ENCODE data around the gene MALRD1. TPM values are rescaled to one million over a fixed set of nuclear protein-coding genes. Genes with fewer than 3 reads are reported as not detected.
A peak's percentile ranks its signal among the peaks of the same experiment; 100 is the strongest.

The MALRD1 gene
- total and polyA plus RNA-seq, 2 experiments from 2014 or later: 17.8 to 52.6 TPM

- Histone ChIP-seq H3K9me2 (replicated peaks; ENCODE audit: insufficient read depth) (no peaks in the 10 kb centered on the region), H3K27ac (no peak overlapping the region), H3K36me3 (replicated peaks; ENCODE audit: insufficient read depth, low read depth) (no peaks in the 10 kb centered on the region), H4K20me1 (ENCODE audit: insufficient read depth, poor library complexity, severe bottlenecking) (no peaks in the 10 kb centered on the region), H3K4me1 (ENCODE audit: insufficient read depth) (no peaks in the 10 kb centered on the region), H3K9me3 (ENCODE audit: low read depth) (no peaks in the 10 kb centered on the region), H3K27me3 (no peaks in the 10 kb centered on the region), H3K4me3 (no peak overlapping the region), H3K79me2 (no peaks in the 10 kb centered on the region), H2AFZ (no peak overlapping the region), H3K4me2 (no peak overlapping the region)
- DNase-seq (ENCODE audit: low spot score): no peak
- TF ChIP-seq EZH2 (IDR thresholded peaks at IDR 0.05; ENCODE audit: borderline replicate concordance): no peak
- no peak for TF ChIP-seq CTCF (IDR thresholded peaks at IDR 0.05; ENCODE audit: poor library complexity)
- TF ChIP-seq EZH2phosphoT487 (IDR thresholded peaks at IDR 0.05; ENCODE audit: low read depth, severe bottlenecking, unreplicated experiment): no peak
- WGBS (ENCODE audit: low lambda C conversion rate, missing lambda C conversion rate): 73% methylated on average over 3 of the region's 3 CpGs
Measured at GRCh38 chr10:19480353-19480752, 431.8 kb downstream of the MALRD1 start.

- TF ChIP-seq EZH2 (IDR thresholded peaks at IDR 0.05; ENCODE audit: borderline replicate concordance): no peak
- no peak for TF ChIP-seq CTCF (IDR thresholded peaks at IDR 0.05; ENCODE audit: poor library complexity)
- no peak for TF ChIP-seq EZH2phosphoT487 (IDR thresholded peaks at IDR 0.05; ENCODE audit: low read depth, severe bottlenecking, unreplicated experiment)
- H3K27ac ChIP-seq: no peak overlapping the region
- DNase-seq (ENCODE audit: low spot score): no peak
- no peaks in the 10 kb centered on the region for H3K27me3 ChIP-seq
- H2AFZ ChIP-seq: no peak overlapping the region
- no peaks in the 10 kb centered on the region for H3K9me2 ChIP-seq (replicated peaks; ENCODE audit: insufficient read depth)
- H3K36me3 ChIP-seq (replicated peaks; ENCODE audit: insufficient read depth, low read depth): no peaks in the 10 kb centered on the region
- no peak overlapping the region for H3K4me2 ChIP-seq
- no peak overlapping the region for H3K4me3 ChIP-seq
- H3K9me3 ChIP-seq (ENCODE audit: low read depth): no peaks in the 10 kb centered on the region
- no peaks in the 10 kb centered on the region for H3K79me2 ChIP-seq
- no peaks in the 10 kb centered on the region for H3K4me1 ChIP-seq (ENCODE audit: insufficient read depth)
- no peaks in the 10 kb centered on the region for H4K20me1 ChIP-seq (ENCODE audit: insufficient read depth, poor library complexity, severe bottlenecking)
- WGBS (ENCODE audit: low lambda C conversion rate, missing lambda C conversion rate): 64% methylated on average over 2 of the region's 2 CpGs
Measured at GRCh38 chr10:19483421-19483820, 434.8 kb downstream of the MALRD1 start.

- Histone ChIP-seq H3K36me3 (replicated peaks; ENCODE audit: insufficient read depth, low read depth) (no peaks in the 10 kb centered on the region), H2AFZ (peak overlapping the region; percentile 69), H3K9me2 (replicated peaks; ENCODE audit: insufficient read depth) (no peaks in the 10 kb centered on the region), H4K20me1 (ENCODE audit: insufficient read depth, poor library complexity, severe bottlenecking) (no peaks in the 10 kb centered on the region), H3K4me1 (ENCODE audit: insufficient read depth) (no peaks in the 10 kb centered on the region), H3K9me3 (ENCODE audit: low read depth) (no peaks in the 10 kb centered on the region), H3K27ac (peak overlapping the region; percentile 29), H3K27me3 (no peaks in the 10 kb centered on the region), H3K4me3 (no peak overlapping the region), H3K4me2 (peak overlapping the region; percentile 66), H3K79me2 (no peaks in the 10 kb centered on the region)
- DNase-seq (ENCODE audit: low spot score): peak; percentile 39
- no peak for TF ChIP-seq EZH2 (IDR thresholded peaks at IDR 0.05; ENCODE audit: borderline replicate concordance)
- peak; percentile 15 for TF ChIP-seq CTCF (IDR thresholded peaks at IDR 0.05; ENCODE audit: poor library complexity)
- 48% methylated on average over 23 of the region's 23 CpGs for WGBS (ENCODE audit: low lambda C conversion rate, missing lambda C conversion rate)
Measured at GRCh38 chr10:19488592-19489280, 440.1 kb downstream of the MALRD1 start.
